HCT116 (cell line): ENCODE measurements around the gene ADD1. TPM values are rescaled to one million over a fixed set of nuclear protein-coding genes. Genes with fewer than 3 reads are reported as not detected.
"Not testable (repeated sequence)": the region's sequence is repeated elsewhere in the genome, so short reads cannot be mapped to it uniquely, and the experiment has no call there.

Experiments
- ATAC-seq: fragments of 200-7000 bp; cut with Tn5 transposase; 2 replicates; pipeline ENCODE4 v1.9.1; 2020; ENCODE audit warnings: mild to moderate bottlenecking, moderate library complexity
- BruUV-seq: library from RNA; stranded (reverse); fragments of 400-500 nt; replicated peaks from 2 replicates; lab custom pipeline; 2021; lab: Mats Ljungman, UMichigan
- CTCF ChIA-PET: fragments of 300-600 bp; sonication (Branson Sonifier 250); formaldehyde crosslinking; loops from one replicate; lab custom pipeline; 2021; ENCODE audit warnings: antibody characterized with exemption; lab: Charles Lee
- POLR2A ChIA-PET: fragments of 300-600, 350-600 bp; sonication (Branson Sonifier 250); formaldehyde crosslinking; loops from one replicate; lab custom pipeline; 2021; ENCODE audit warnings: antibody characterized with exemption; lab: Charles Lee
- RAD21 ChIA-PET, 2 experiments: fragments of 300-600 bp; sonication (Branson Sonifier 250); formaldehyde crosslinking; loops; one replicate each; lab custom pipeline; 2023; ENCODE audit warnings: low total read pairs in 2 of 2; ENCODE audit not compliant: uncharacterized antibody in 2 of 2, unreplicated experiment in 2 of 2, low non-redundant PET in 1 of 2; lab: Charles Lee
- DNase-seq: peaks from one replicate; pipeline ENCODE4 v3.0.0-alpha.2; 2010; ENCODE audit warnings: low read depth, low spot score
- H2AFZ ChIP-seq: fragments of 200-600 bp; shearing (Covaris generic), sonication (generic); 2 replicates; pipeline ENCODE4 v1.6.1; 2017; ENCODE audit warnings: low read depth, mixed run types, mixed read lengths, antibody characterized with exemption, low read length; ENCODE audit not compliant: poor library complexity, severe bottlenecking
- H3K27ac ChIP-seq: 2 replicates; pipeline ENCODE4 v1.5.1; 2012; ENCODE audit warnings: low read depth, low read length
- H3K27me3 ChIP-seq: fragments of 200-600 bp; sonication (generic); 2 replicates; pipeline ENCODE4 v1.6.1; 2016; ENCODE audit warnings: mixed run types, low read length, mixed read lengths; ENCODE audit not compliant: insufficient read depth
- H3K36me3 ChIP-seq, 2 experiments: fragments of 200-500 bp in 1 of 2; fragments of 200-600 bp in 1 of 2; sonication (Bioruptor generic) in 1 of 2; sonication (generic) in 1 of 2; 2 replicates each; pipeline versions ENCODE4 v1.5.1 to v1.6.1; 2014 to 2016; ENCODE audit warnings: low read length in 2 of 2, inconsistent platforms in 1 of 2, mixed read lengths in 1 of 2, mixed run types in 1 of 2; ENCODE audit not compliant: insufficient read depth in 2 of 2, control insufficient read depth in 1 of 2
- H3K4me1 ChIP-seq, 2 experiments: fragments of 200-600 bp in 1 of 2; sonication (generic) in 1 of 2; 2 replicates each; pipeline versions ENCODE4 v1.5.1 to v1.6.1; 2012 to 2017; ENCODE audit warnings: low read length in 2 of 2, inconsistent platforms in 1 of 2, mild to moderate bottlenecking in 1 of 2, mixed read lengths in 1 of 2, mixed run types in 1 of 2, moderate library complexity in 1 of 2; ENCODE audit not compliant: insufficient read depth in 2 of 2, control insufficient read depth in 1 of 2
- H3K4me2 ChIP-seq: fragments of 200-600 bp; sonication (generic); 2 replicates; pipeline ENCODE4 v1.6.1; 2017; ENCODE audit warnings: mixed run types, low read length, mixed read lengths
- H3K4me3 ChIP-seq, 2 experiments: fragments of 200-600 bp in 1 of 2; sonication (generic) in 1 of 2; replicated peaks in 1 of 2; 2 replicates each; pipeline ENCODE4 v1.5.1; 2011 to 2016; ENCODE audit warnings: low read length in 2 of 2, control low read depth in 1 of 2, low read depth in 1 of 2, mild to moderate bottlenecking in 1 of 2, mixed read lengths in 1 of 2, mixed run types in 1 of 2
- H3K79me2 ChIP-seq: fragments of 200-600 bp; sonication (generic); 2 replicates; pipeline ENCODE4 v1.6.1; 2017; ENCODE audit warnings: mild to moderate bottlenecking, mixed run types, low read length, moderate library complexity, mixed read lengths; ENCODE audit not compliant: insufficient read depth
- H3K9ac ChIP-seq: fragments of 200-600 bp; sonication (generic); 2 replicates; pipeline ENCODE4 v1.6.1; 2016; ENCODE audit warnings: low read length, mixed read lengths
- H3K9me2 ChIP-seq: fragments of 200-600 bp; sonication (generic), shearing (Covaris generic); 2 replicates; pipeline ENCODE4 v1.6.1; 2017; ENCODE audit warnings: mixed run types, mild to moderate bottlenecking, moderate library complexity; ENCODE audit not compliant: insufficient read depth
- H3K9me3 ChIP-seq, 2 experiments: fragments of 200-500 bp in 1 of 2; fragments of 200-600 bp in 1 of 2; sonication (Bioruptor generic) in 1 of 2; sonication (generic) in 1 of 2; 2 replicates each; pipeline ENCODE4 v1.6.1; 2014 to 2017; ENCODE audit warnings: low read length in 2 of 2, mixed read lengths in 2 of 2, inconsistent platforms in 1 of 2, low read depth in 1 of 2, mild to moderate bottlenecking in 1 of 2, mixed run types in 1 of 2, moderate library complexity in 1 of 2; ENCODE audit not compliant: control insufficient read depth in 1 of 2, insufficient read depth in 1 of 2
- H4K20me1 ChIP-seq: fragments of 200-600 bp; sonication (generic), shearing (Covaris generic); 2 replicates; pipeline ENCODE4 v1.6.1; 2017; ENCODE audit warnings: mixed run types, mild to moderate bottlenecking, moderate library complexity; ENCODE audit not compliant: insufficient read depth
- ATF3 ChIP-seq: IDR thresholded peaks from 2 replicates; pipeline ENCODE4 v1.6.1; 2012
- CEBPB ChIP-seq: IDR thresholded peaks from 2 replicates; pipeline ENCODE4 v1.6.1; 2012; ENCODE audit warnings: low read depth
- CTCF ChIP-seq, 3 experiments: fragments of 200-600 bp in 1 of 3; sonication (generic) in 1 of 3; IDR thresholded peaks in 2 of 3; conservative IDR thresholded peaks in 1 of 3; 2 replicates each; pipeline ENCODE4 v1.5.1; 2012 to 2017; ENCODE audit warnings: low read depth in 2 of 3, low read length in 2 of 3, antibody characterized with exemption in 1 of 3, borderline replicate concordance in 1 of 3, control low read depth in 1 of 3, mild to moderate bottlenecking in 1 of 3, mixed read lengths in 1 of 3, mixed run types in 1 of 3, moderate library complexity in 1 of 3; ENCODE audit not compliant: insufficient read depth in 1 of 3
- EGR1 ChIP-seq: IDR thresholded peaks from 2 replicates; pipeline ENCODE4 v1.6.1; 2012; ENCODE audit warnings: low read depth
- ELF1 ChIP-seq: IDR thresholded peaks from 2 replicates; pipeline ENCODE4 v1.6.1; 2012; ENCODE audit warnings: low read depth, borderline replicate concordance
- EZH2 ChIP-seq: fragments of 200-600 bp; sonication (generic); IDR thresholded peaks from 2 replicates; pipeline ENCODE4 v1.6.1; 2017; ENCODE audit warnings: antibody characterized with exemption, mixed run types
- EZH2phosphoT487 ChIP-seq: fragments of 200-600 bp; IDR thresholded peaks from 2 replicates; pipeline ENCODE4 v1.6.1; 2018; ENCODE audit warnings: antibody characterized with exemption, borderline replicate concordance
- JUND ChIP-seq: IDR thresholded peaks from 2 replicates; pipeline ENCODE4 v1.6.1; 2012
- MAX ChIP-seq: IDR thresholded peaks from 2 replicates; pipeline ENCODE4 v1.6.1; 2012
- POLR2A ChIP-seq: IDR thresholded peaks from 2 replicates; pipeline ENCODE4 v1.7.0; 2011; ENCODE audit warnings: borderline replicate concordance; ENCODE audit not compliant: insufficient read depth, insufficient read length; ENCODE audit errors: extremely low read depth
- SP1 ChIP-seq: IDR thresholded peaks from 2 replicates; pipeline ENCODE4 v1.6.1; 2012; ENCODE audit warnings: low read depth
- ZFX ChIP-seq: fragments of 450-650 bp; IDR thresholded peaks from 2 replicates; pipeline ENCODE4 v1.6.1; 2017
- ZNF274 ChIP-seq: fragments of 200-500 bp; sonication (Bioruptor generic); IDR thresholded peaks from 2 replicates; pipeline ENCODE4 v1.6.1; 2014; ENCODE audit warnings: mild to moderate bottlenecking, low read depth, low read length, inconsistent platforms
- intact Hi-C: fragments of 100-400 bp; cut with micrococcal nuclease; formaldehyde crosslinking; loops from 2 replicates; pipeline ENCODE4 v1.10.0; 2022
- total RNA-seq: library from RNA; stranded (reverse); gene quantifications from one replicate; pipeline ENCODE4 v1.2.1, GENCODE V29; 2021; ENCODE audit not compliant: unreplicated experiment

The ADD1 gene
- total RNA-seq, 1 experiment from 2014 or later = 139 TPM

- H2AFZ ChIP-seq, H3K4me3 ChIP-seq, H3K27ac ChIP-seq, intact Hi-C loops, H3K4me1 ChIP-seq, H3K27me3 ChIP-seq, H3K4me2 ChIP-seq, BruUV-seq, H3K9ac ChIP-seq, RAD21 ChIA-PET, DNase-seq, H3K9me2 ChIP-seq, ATAC-seq, POLR2A ChIA-PET, CTCF ChIA-PET: not testable (repeated sequence)
- Histone ChIP-seq H4K20me1 (peaks cover 14% of the 10 kb centered on the region; the same call in 1 of the 2 replicates), H3K36me3 (peaks cover 58 to 75% of the 10 kb centered on the region in 2 experiments), H3K79me2 (peaks cover 82% of the 10 kb centered on the region), H3K9me3 (peaks cover 6 to 11% of the 10 kb centered on the region in 2 experiments; a peak in 2 of 4 replicates)
- TF ChIP-seq CTCF (IDR thresholded peaks at IDR 0.05 in 2 of 3, conservative IDR thresholded peaks at IDR 0.05 in 1 of 3; ENCODE audit: borderline replicate concordance in 1 of 3, insufficient read depth in 1 of 3, low read depth in 2 of 3, low read length in 2 of 3) = peak; percentile 19 to 85 (median 79); a peak in 4 of 6 replicates
Observed at GRCh38 chr4:2955186-2956044, 111.8 kb downstream of the ADD1 start.

GRCh38 chr4:2958446-2958845 is 114.8 kb downstream of the ADD1 start:
- CTCF ChIA-PET = no interaction called here

More at GRCh38 chr4:2958446-2958845, 114.8 kb downstream of the ADD1 start:
- Histone ChIP-seq H3K9me2 (no peaks in the 10 kb centered on the region), H3K9ac (no peak overlapping the region), H4K20me1 (peaks cover 10% of the 10 kb centered on the region; the same call in 1 of the 2 replicates), H3K9me3 (peaks cover 6 to 11% of the 10 kb centered on the region in 2 experiments; a peak in 2 of 4 replicates), H3K27me3 (no peaks in the 10 kb centered on the region), H3K79me2 (peaks cover 85% of the 10 kb centered on the region), H3K4me3 (no peak overlapping the region), H3K27ac (no peak overlapping the region), H2AFZ (no peak overlapping the region), H3K36me3 (peaks cover 41 to 60% of the 10 kb centered on the region in 2 experiments), H3K4me2 (no peak overlapping the region), H3K4me1 (peaks cover 7 to 16% of the 10 kb centered on the region in 2 experiments; a peak in 3 of 4 replicates)
- BruUV-seq = no TSS peak
- intact Hi-C loops = no loop called here
- ATAC-seq (no peak), DNase-seq (no peak)
- RAD21 ChIA-PET = no interaction called here
- TF ChIP-seq MAX (no peak), JUND (no peak), ELF1 (no peak), SP1 (no peak), ATF3 (no peak), CTCF (IDR thresholded peaks at IDR 0.05 in 2 of 3, conservative IDR thresholded peaks at IDR 0.05 in 1 of 3; ENCODE audit: borderline replicate concordance in 1 of 3, insufficient read depth in 1 of 3, low read depth in 2 of 3, low read length in 2 of 3) (no peak), ZFX (no peak), CEBPB (no peak), EZH2 (no peak), POLR2A (no peak), EZH2phosphoT487 (no peak), EGR1 (no peak), ZNF274 (no peak)
- POLR2A ChIA-PET = no interaction called here
